HEK293 (cell line): Measurements from ENCODE around the gene PGS1.

Experiments used
- CTCF ChIP-seq: fragments of 450-650 bp; formaldehyde crosslinking; IDR thresholded peaks from 2 replicates; pipeline ENCODE4 v1.5.1; 2016; ENCODE audit warnings: missing biosample characterization, missing genetic modification characterization
- KLF7 ChIP-seq: fragments of 450-650 bp; formaldehyde crosslinking; IDR thresholded peaks from 2 replicates; pipeline ENCODE4 v1.5.1; 2016; ENCODE audit warnings: missing biosample characterization, missing genetic modification characterization, borderline replicate concordance
- ZBTB26 ChIP-seq: fragments of 450-650 bp; formaldehyde crosslinking; optimal IDR thresholded peaks from 2 replicates; pipeline ENCODE3; 2016; ENCODE audit warnings: missing biosample characterization, mild to moderate bottlenecking, missing genetic modification characterization
- ZBTB7A ChIP-seq: fragments of 450-650 bp; formaldehyde crosslinking; IDR thresholded peaks from 2 replicates; pipeline ENCODE4 v1.5.1; 2016; ENCODE audit warnings: low read depth, missing biosample characterization, missing genetic modification characterization
- ZNF585B ChIP-seq: fragments of 450-650 bp; formaldehyde crosslinking; IDR thresholded peaks from 2 replicates; pipeline ENCODE4 v1.5.1; 2016; ENCODE audit warnings: missing biosample characterization, missing genetic modification characterization
- ZNF645 ChIP-seq: fragments of 450-650 bp; formaldehyde crosslinking; IDR thresholded peaks from 2 replicates; pipeline ENCODE4; 2016; ENCODE audit warnings: missing biosample characterization, missing genetic modification characterization
- TF ChIP-seq, protein P1 (sequence below): fragments of 450-650 bp; formaldehyde crosslinking; IDR thresholded peaks from 2 replicates; pipeline ENCODE4 v1.5.1; 2016; ENCODE audit warnings: missing biosample characterization, missing genetic modification characterization, low read depth

GRCh38 chr17:78414178-78415162, 36.0 kb downstream of the PGS1 start:
- TF ChIP-seq CTCF (tag by site-specific recombination) = no peak
- no peak for TF ChIP-seq ZBTB26 (tag by site-specific recombination)
- TF ChIP-seq ZNF645 = no peak
- no peak for TF ChIP-seq ZBTB7A (tag by site-specific recombination)
- TF ChIP-seq, protein P1, sequence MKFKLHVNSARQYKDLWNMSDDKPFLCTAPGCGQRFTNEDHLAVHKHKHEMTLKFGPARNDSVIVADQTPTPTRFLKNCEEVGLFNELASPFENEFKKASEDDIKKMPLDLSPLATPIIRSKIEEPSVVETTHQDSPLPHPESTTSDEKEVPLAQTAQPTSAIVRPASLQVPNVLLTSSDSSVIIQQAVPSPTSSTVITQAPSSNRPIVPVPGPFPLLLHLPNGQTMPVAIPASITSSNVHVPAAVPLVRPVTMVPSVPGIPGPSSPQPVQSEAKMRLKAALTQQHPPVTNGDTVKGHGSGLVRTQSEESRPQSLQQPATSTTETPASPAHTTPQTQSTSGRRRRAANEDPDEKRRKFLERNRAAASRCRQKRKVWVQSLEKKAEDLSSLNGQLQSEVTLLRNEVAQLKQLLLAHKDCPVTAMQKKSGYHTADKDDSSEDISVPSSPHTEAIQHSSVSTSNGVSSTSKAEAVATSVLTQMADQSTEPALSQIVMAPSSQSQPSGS (tag by site-specific recombination) = no peak
- no peak for TF ChIP-seq KLF7 (tag by site-specific recombination)
- no peak for TF ChIP-seq ZNF585B
